UCSD-AML1 (cell line): ENCODE data around the gene DEFB118.
"Not testable (repeated sequence)": the region's sequence is repeated elsewhere in the genome, so short reads cannot be mapped to it uniquely, and the experiment has no call there.

Experiments used
- DNase-seq: peaks from one replicate; lab custom pipeline; 2025; ENCODE audit not compliant: unreplicated experiment; lab: John Stamatoyannopoulos, UW

The DEFB118 gene, protein sequence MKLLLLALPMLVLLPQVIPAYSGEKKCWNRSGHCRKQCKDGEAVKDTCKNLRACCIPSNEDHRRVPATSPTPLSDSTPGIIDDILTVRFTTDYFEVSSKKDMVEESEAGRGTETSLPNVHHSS

DNA sequence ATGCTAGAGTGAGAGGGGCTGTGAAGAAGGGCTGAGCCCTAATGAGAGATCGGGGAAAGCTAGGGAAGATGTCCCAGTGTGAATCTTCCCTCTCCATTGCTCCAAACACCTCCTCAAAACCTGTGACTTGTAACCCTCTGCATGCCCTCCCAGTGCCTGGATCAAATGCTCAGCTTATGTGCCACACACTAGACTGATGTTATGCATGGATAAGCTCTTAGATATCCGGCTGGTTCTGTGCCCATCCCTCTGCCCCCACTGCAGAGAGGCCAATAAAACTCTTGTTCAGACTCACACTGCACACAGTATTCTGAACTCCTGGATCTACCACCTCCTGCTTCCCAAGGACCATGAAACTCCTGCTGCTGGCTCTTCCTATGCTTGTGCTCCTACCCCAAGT is at the start of gene DEFB118:
Gene DEFB118, plus strand, starts transcription at position 301 of the 400 bp plus-strand sequence. Its CDS starts 50 bp downstream, at position 351.
- no peak for DNase-seq

DNA sequence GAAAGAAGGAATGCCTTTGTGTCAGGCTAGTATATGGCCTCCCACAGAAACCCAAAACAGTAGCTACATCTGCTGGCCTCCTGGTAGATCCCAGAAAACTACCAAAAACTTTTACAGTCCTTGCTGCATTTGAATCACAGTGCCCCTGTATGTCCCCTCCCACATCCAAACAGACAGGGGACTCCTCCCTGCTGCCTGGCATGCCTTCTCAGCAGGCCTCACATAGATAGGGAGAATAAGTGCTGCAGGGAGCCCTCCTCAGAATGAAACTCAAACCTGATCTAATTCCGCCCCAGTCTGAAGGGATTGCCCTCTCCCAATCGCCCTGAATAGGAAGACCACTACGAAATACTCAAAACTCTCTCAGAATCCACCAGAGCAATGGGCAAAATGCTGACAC is 45.9 kb upstream of the DEFB118 start:
- DNase-seq: no peak

DNA sequence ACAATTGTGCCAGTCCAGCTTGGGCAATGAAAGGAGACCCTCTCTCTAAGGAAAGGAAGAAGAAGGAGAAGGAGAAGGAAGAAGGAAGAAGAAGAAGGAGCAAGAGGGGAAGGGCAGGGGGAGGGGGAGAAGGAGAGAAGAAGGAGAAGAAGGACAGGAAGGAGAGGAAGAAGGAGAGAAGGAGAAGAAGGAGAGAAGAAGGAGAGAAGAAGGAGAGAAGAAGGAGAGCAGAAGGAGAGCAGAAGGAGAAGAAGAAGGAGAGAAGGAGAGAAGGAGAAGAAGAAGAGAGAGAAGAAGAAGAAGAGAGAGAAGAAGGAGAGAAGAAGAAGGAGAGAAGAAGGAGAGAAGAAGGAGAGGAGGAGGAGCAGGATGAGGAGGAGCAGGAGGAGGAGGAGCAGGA is 37.5 kb upstream of the DEFB118 start:
- DNase-seq: no peak

DNA sequence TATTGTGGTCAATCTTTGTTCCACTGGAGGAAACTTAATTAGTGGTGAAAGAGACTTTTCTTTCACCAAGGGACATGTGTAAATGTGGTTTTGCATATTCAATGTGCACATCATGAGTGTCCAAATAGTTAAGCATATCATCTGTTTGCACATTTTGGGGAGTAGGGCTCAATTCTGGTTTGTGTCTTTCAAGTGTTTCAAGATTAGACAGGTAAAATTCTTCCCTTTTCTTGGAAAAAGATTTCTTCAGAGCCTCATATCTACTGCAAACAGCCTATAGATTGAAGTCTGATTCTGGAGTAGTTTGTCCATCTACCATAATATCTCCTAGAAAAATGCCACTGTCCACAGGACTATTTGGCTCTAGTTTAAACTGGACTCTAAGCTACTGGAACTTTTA is 26.9 kb upstream of the DEFB118 start:
- no peak for DNase-seq

DNA sequence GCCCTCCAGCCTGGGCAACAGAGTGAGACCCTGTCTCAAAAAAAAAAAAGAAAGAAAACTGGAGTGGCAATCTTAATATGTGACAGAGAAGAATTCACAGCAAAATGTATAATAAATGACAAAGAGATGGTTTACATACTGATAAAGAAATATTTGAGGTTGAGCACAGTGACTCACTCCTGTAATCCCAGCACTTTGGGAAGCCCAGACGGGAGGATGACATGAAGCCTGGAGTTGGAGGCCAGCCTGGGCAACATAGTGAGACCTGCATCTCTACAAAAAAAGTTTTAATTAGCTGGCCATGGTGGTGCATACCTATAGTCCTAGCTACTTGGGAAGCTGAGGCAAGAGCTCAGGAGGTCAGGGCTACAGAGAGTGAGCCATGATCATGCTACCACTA is 12.4 kb upstream of the DEFB118 start:
- DNase-seq: no peak

DNA sequence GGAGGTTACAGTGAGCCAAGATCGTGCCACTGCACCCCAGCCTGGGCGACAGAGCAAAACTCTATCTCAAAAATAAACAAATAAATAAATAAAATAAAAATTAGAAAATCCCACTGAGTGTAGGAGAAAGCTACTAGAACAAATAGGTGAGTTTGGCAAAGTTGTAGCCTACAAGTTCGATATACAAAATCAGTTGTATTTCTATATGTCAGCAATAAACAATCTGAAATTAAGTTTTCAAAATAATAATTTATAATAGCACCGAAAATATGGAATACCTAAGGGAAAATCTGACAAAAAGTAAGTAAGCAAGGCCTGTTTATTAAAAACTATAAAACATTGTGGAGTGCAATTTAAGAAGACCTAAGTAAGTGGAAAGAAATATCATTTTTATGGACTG is 5.1 kb upstream of the DEFB118 start:
- no peak for DNase-seq

DNA sequence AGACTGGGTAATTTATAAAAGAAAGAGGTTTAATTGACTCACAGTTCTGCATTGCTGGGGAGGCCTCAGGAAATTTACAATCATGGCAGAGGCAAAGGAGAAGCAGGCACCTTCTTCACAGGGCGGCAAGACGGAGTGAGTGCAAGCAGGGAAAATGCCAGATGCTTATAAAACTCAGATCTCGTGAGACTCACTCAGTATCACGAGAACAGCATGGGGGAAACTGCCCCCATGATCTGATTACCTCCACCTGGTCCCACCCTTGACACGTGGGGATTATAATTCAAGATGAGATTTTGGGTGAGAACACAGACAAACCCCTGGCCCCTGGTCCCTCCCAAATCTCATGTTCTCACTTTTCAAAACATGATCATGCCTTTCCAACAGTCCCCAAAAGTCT is 4.1 kb upstream of the DEFB118 start:
- not testable (repeated sequence) for DNase-seq

DNA sequence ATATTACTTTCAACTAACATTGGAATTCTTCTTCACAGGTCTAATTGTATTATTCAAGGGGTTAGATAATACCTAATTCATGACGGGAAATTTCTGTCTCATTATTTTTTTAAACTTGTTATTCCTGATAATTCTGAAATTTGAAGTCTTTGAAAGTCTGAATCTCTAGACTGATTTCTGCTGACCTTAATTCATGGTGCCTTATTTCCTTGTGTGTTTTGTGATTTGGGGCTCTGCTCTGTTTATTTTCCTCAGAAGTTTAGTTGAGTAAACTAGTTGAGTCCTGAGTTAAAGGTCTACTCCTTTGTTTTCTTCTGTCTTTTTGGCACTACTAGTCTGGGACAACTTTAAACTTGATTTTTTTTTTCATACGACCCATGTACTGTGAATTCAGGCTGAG is 5.9 kb downstream of the DEFB118 start:
- DNase-seq: no peak

DNA sequence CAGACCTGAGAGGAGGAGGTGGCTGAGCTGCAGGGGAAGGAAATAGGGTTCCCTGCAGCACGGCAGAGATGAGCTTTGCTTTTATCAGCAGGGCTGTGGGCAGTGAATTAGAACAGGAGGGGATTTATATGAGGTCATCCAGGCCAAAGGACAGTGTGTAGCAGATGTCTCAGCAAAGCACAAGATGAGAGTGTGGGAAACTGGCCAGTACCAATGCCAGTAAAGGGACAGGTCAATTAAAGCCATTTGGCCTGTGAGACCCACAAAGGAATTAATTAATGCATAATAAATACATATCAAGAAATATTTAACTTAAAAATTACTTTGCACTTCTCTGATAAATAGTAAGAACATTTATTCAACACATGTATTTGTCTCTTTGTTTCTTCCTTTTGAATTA is 22.1 kb downstream of the DEFB118 start, which contains the start of gene DEFB119:
Gene DEFB119, minus strand, starts transcription at position 101 of the 400 bp plus-strand sequence. CDS start 107 bp downstream, outside the sequence.
- DNase-seq: no peak

DNA sequence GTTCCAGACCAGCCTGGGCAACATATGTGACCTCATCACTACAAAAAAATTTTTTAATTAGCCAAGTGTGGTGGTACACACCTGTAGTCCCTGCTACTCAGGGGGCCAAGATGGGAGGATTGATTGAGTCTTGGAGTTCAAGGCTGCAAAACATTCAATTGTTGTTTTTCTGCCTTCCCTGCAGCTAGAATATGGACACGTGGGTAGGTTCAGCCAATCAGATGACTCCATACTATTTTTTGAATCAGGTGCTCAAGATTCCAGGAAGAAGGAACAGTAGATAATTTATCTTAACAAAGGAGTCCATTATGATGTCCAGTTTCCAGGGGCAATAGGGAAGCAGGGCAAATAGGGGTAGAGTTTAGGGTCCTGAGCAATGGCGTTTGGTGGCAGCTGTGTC is 24.4 kb downstream of the DEFB118 start:
- DNase-seq: no peak

DNA sequence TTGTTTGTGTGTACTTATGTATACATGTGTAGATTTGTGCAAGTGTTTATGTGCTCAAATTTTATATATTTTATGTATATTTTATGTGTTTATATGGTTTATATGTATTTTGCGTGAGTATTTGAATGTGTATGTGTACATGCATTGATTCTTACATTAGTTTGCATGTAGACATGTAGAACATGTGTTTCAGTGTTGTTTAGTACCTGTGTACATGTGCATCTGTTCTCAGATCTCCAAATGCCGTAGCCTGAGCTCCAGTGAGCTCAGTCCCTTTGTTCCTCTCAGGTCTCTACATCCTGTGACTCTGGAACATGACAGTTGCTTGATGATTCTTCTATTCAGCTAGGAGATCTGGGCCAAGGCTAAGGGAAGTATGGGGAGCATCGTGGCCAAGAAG is 26.5 kb downstream of the DEFB118 start:
- DNase-seq: no peak

DNA sequence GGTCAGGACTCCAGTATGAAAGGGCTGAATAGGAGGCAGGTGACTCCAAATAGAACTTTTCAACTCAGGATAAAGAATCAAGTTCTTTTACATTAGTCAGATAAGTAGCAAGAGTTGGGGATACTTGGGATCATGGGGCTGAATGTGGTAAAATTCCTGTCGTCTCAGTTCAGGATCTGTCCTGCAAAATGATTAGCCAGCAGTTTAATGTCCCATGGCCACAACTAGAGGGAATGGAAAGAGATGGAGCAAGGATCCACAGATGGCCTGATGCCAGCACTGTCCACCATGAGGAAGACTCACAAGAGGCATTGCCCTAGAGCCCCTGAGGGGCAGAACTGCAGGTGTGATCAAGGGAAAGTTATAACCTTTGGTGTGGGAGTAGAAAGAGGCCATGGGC is 35.5 kb downstream of the DEFB118 start:
- no peak for DNase-seq

DNA sequence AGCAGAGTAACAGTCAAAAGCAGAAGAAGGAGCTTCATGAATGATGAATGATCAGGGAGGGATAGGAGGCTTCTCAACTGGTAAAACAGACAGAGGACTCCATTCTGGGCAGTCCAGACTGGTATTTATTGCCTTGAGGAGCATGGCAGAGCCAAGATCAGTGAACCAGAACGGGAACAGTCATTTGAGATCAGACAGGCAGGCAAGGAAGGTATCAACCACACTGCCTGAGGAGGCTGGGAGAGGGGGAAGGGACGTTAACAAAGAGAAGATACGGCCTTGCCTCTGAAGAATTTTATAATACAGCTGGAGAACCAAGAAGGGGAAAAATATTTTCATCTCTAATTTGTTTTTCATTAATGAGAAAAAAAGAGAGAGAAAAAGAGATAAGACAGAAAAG is 37.7 kb downstream of the DEFB118 start, which contains the start of gene DEFB121:
Gene DEFB121, minus strand, starts transcription at position 101 of the 400 bp plus-strand sequence. Its CDS starts 63 bp downstream, at position 38.
- DNase-seq: no peak

DNA sequence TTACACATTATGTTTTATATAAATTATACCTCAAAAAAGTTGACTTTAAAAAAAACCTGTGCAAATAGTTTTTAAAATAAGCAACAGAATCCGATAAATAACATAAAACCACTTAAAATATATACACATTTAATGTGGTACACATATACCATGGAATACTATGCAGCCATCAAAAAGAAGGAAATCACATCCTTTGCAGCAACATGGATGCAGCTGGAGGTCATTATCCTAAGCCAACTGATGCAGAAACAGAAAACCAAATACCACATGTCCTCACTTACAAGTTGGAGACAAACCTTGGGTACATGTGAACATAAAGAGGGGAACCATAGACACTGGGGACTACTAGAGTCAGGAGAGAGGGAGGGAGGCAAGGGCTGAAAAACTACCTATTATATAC is 41.6 kb downstream of the DEFB118 start:
- DNase-seq: no peak

DNA sequence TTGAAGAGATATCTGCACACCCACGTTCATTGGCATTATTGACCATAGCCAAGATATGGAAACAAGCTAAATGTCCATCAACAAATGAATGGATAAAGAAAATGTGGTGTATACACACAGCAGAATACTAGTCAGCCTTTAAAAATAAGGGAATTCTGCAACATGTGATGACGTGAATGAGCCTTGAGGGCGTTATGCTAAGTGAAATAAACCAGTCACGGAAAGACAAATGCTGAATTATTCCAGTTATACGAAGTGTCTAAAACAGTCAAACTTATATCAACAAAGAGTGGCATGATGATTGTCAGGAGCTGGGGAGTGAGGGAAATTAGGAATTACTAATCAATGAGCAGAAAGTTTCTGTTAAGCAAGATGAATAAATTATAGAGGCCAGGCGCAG is 46.0 kb downstream of the DEFB118 start:
- no peak for DNase-seq

DNA sequence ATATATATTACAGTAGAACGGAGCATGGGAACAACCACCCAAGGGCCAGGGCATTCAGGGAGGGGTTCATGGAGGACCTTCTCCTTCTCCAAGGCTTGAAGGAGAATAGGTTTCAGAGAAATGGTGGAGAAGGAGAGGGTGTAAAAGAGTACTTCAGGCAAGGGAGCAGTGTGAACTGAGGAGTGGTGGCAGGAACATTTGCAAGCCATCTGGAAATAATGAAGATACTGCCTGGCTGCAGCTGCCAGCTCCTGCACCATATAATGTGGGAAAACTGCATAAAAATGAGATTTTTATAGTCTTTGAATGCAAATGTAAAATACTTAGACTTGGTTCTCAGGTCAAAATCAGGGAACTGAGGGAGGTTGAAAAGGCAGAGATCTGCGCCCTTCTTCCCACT is 47.3 kb downstream of the DEFB118 start:
- no peak for DNase-seq

DNA sequence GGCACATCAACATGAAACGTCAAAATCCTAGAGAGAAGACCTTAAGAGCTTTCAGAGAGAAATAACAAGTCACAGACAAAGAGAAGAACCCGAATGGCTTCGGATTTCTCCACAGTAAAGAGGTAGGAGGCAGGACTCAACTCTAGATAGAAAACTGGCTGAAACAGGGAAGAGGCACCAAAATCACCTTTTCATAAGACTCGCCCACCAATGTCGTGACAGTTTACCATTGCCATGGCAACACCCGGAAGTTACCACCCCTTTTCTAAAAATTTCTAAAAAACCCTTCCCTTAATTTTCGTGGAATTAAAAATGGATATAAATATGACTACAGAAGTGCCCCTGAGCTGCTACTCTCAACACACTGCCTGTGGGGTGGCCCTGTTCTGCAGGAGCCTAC is 49.9 kb downstream of the DEFB118 start:
- DNase-seq: no peak
